PC-3 (cell line): ENCODE results near the gene STAC2. TPM values are rescaled to one million over a fixed set of nuclear protein-coding genes. Genes with fewer than 3 reads are reported as not detected.

Experiments used
- ATAC-seq: fragments of 200-7000 bp; cut with Tn5 transposase; 2 replicates; pipeline ENCODE4 v1.9.1; 2020; ENCODE audit warnings: mild to moderate bottlenecking, moderate library complexity
- BruUV-seq: library from RNA; stranded (reverse); fragments of 400-500 nt; replicated peaks from 2 replicates; lab custom pipeline; 2021; lab: Mats Ljungman, UMichigan
- CTCF ChIA-PET: fragments of 300-600 bp; sonication (Branson Sonifier 250); formaldehyde crosslinking; loops from one replicate; lab custom pipeline; 2022; ENCODE audit warnings: antibody characterized with exemption; lab: Charles Lee
- POLR2A ChIA-PET: fragments of 300-600 bp; sonication (Branson Sonifier 250); formaldehyde crosslinking; loops from one replicate; lab custom pipeline; 2022; ENCODE audit warnings: antibody characterized with exemption; ENCODE audit not compliant: unreplicated experiment; lab: Charles Lee
- DNase-seq: peaks from one replicate; pipeline ENCODE4 v3.0.0-alpha.2; 2015
- H2AFZ ChIP-seq: fragments of 300-600 bp; sonication (generic); 2 replicates; pipeline ENCODE4 v1.6.0; 2016; ENCODE audit warnings: antibody characterized with exemption, low read length
- H3F3A ChIP-seq: fragments of 300-600 bp; sonication (generic); one replicate; pipeline ENCODE4 v1.6.0; 2017; ENCODE audit warnings: antibody characterized with exemption, low read length, control low read depth, mild to moderate bottlenecking; ENCODE audit not compliant: unreplicated experiment
- H3K27ac ChIP-seq: fragments of 300-600 bp; sonication (generic); 2 replicates; pipeline ENCODE4 v1.5.1; 2016; ENCODE audit warnings: mild to moderate bottlenecking, low read length
- H3K27me3 ChIP-seq: fragments of 300-600 bp; sonication (generic); 2 replicates; pipeline ENCODE4 v1.6.1; 2016; ENCODE audit warnings: low read length, mixed read lengths
- H3K36me3 ChIP-seq: fragments of 300-600 bp; sonication (generic); 2 replicates; pipeline ENCODE4 v1.6.1; 2016; ENCODE audit warnings: low read depth, mixed run types, low read length, mixed read lengths
- H3K4me1 ChIP-seq: fragments of 300-600 bp; sonication (generic); 2 replicates; pipeline ENCODE4 v1.5.1; 2016; ENCODE audit warnings: low read length; ENCODE audit not compliant: insufficient read depth
- H3K4me2 ChIP-seq: fragments of 300-600 bp; sonication (generic); 2 replicates; pipeline ENCODE4 v1.6.0; 2016; ENCODE audit warnings: low read length
- H3K4me3 ChIP-seq: fragments of 300-600 bp; sonication (generic); 2 replicates; pipeline ENCODE4 v1.5.1; 2016; ENCODE audit warnings: mild to moderate bottlenecking, low read length, mixed read lengths
- H3K79me2 ChIP-seq: fragments of 300-600 bp; sonication (generic); 2 replicates; pipeline ENCODE4 v1.6.1; 2017; ENCODE audit warnings: low read length, mixed read lengths
- H3K9ac ChIP-seq: fragments of 300-600 bp; sonication (generic); 2 replicates; pipeline ENCODE4 v1.6.0; 2016; ENCODE audit warnings: mild to moderate bottlenecking, low read length
- H3K9me2 ChIP-seq: fragments of 300-600 bp; sonication (generic); replicated peaks from 2 replicates; pipeline ENCODE4 v1.6.1; 2016; ENCODE audit warnings: mixed run types, low read length, mixed read lengths
- H3K9me3 ChIP-seq: fragments of 300-600 bp; sonication (generic); 2 replicates; pipeline ENCODE4 v1.6.1; 2016; ENCODE audit warnings: low read length, mixed read lengths
- H4K20me1 ChIP-seq: fragments of 300-600 bp; sonication (generic); 2 replicates; pipeline ENCODE4 v1.6.1; 2016; ENCODE audit warnings: low read length, mixed read lengths
- EZH2 ChIP-seq: fragments of 300-600 bp; sonication (generic); IDR thresholded peaks from one replicate; pipeline ENCODE4 v1.6.1; 2017; ENCODE audit warnings: antibody characterized with exemption, mild to moderate bottlenecking, low read length; ENCODE audit not compliant: unreplicated experiment
- EZH2phosphoT487 ChIP-seq: fragments of 300-600 bp; sonication (generic); IDR thresholded peaks from 2 replicates; pipeline ENCODE4 v1.6.1; 2018; ENCODE audit warnings: mild to moderate bottlenecking, antibody characterized with exemption, low read length, borderline replicate concordance
- intact Hi-C: fragments of 100-400 bp; cut with micrococcal nuclease; formaldehyde crosslinking; loops from 2 replicates; pipeline ENCODE4 v1.9.0; 2023
- total RNA-seq: library from RNA; depleted of rRNA; stranded (reverse); fragments of >200 nt; gene quantifications from 2 replicates; pipeline ENCODE4 v1.2.3, GENCODE V29; 2014
- TF ChIP-seq, protein P1 (sequence below): fragments of 300-600 bp; sonication (generic); conservative IDR thresholded peaks from 2 replicates; pipeline ENCODE4 v1.5.1; 2017; ENCODE audit warnings: antibody characterized with exemption, low read depth, mild to moderate bottlenecking, low read length

The STAC2 gene
- total RNA-seq, 1 experiment from 2014 or later: not detected

DNA sequence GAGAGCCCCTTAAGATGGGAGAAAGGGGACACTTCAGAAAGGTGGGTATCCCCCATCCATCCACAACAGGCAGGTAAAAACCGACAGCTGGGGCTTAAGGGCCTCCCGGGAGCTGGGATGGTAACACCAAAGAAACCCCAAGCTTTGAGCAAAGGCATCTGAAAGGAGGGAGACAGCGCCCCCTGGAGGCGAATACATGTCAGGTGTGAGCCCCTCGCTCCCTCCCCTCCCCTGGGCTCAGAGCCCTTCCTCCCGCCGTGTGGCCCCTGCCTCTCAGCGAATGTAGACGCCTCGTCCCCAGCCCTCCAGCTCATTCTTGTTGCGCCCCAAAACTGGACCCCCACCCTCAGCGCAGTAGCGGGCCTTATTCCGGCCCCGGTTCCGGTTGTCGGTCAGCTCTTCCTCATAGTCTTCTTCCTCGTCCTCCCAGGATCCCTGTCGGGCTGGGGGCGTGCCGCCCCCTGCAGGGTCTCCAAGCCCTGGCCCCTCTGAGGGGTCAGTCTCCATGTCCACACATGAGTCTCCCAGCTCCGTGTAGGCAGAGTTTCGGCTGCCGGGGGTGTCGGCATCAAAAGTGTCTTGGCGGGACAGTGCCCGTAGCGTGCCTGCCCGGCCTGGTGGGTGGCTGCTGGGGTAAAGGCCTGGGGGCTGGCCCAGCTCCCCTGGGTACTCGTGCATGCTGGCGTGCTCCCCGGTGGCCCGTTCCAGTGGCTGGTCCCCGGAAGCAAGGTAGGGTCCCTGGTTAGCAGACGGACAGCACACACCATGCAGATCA is 50.6 kb downstream of the STAC2 start:
- BruUV-seq: no TSS peak
- H3F3A ChIP-seq: no peaks in the 10 kb centered on the region
- no peak overlapping the region for H3K27ac ChIP-seq
- H3K36me3 ChIP-seq: 0 out of 2 replicates have a peak, but pooled peaks cover 3% of the 10 kb centered on the region
- intact Hi-C loops: no loop called here
- ATAC-seq (0 out of 2 replicates have a peak, but pooled peaks have one; percentile 37), DNase-seq (peak; percentile 43)
- H3K79me2 ChIP-seq: no peaks in the 10 kb centered on the region
- POLR2A ChIA-PET: no interaction called here
- no peaks in the 10 kb centered on the region for H3K9me3 ChIP-seq
- no peak overlapping the region for H3K4me3 ChIP-seq
- CTCF ChIA-PET: interaction anchor here (0.5 to 1.3 kb wide), 4 partner anchors 11 to 252 kb away, joined by 3 to 15 read pairs (median 5); no protein-coding TSS in a partner anchor
- no peaks in the 10 kb centered on the region for H4K20me1 ChIP-seq
- peaks cover 11% of the 10 kb centered on the region; the same call in 1 of the 2 replicates for H3K4me1 ChIP-seq
- H3K9me2 ChIP-seq: no peaks in the 10 kb centered on the region
- no peak overlapping the region for H2AFZ ChIP-seq
- no peak overlapping the region for H3K4me2 ChIP-seq
- TF ChIP-seq EZH2: no peak
- TF ChIP-seq, protein P1, sequence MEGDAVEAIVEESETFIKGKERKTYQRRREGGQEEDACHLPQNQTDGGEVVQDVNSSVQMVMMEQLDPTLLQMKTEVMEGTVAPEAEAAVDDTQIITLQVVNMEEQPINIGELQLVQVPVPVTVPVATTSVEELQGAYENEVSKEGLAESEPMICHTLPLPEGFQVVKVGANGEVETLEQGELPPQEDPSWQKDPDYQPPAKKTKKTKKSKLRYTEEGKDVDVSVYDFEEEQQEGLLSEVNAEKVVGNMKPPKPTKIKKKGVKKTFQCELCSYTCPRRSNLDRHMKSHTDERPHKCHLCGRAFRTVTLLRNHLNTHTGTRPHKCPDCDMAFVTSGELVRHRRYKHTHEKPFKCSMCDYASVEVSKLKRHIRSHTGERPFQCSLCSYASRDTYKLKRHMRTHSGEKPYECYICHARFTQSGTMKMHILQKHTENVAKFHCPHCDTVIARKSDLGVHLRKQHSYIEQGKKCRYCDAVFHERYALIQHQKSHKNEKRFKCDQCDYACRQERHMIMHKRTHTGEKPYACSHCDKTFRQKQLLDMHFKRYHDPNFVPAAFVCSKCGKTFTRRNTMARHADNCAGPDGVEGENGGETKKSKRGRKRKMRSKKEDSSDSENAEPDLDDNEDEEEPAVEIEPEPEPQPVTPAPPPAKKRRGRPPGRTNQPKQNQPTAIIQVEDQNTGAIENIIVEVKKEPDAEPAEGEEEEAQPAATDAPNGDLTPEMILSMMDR: peak; percentile 76
- no peak overlapping the region for H3K9ac ChIP-seq
- no peaks in the 10 kb centered on the region for H3K27me3 ChIP-seq

DNA sequence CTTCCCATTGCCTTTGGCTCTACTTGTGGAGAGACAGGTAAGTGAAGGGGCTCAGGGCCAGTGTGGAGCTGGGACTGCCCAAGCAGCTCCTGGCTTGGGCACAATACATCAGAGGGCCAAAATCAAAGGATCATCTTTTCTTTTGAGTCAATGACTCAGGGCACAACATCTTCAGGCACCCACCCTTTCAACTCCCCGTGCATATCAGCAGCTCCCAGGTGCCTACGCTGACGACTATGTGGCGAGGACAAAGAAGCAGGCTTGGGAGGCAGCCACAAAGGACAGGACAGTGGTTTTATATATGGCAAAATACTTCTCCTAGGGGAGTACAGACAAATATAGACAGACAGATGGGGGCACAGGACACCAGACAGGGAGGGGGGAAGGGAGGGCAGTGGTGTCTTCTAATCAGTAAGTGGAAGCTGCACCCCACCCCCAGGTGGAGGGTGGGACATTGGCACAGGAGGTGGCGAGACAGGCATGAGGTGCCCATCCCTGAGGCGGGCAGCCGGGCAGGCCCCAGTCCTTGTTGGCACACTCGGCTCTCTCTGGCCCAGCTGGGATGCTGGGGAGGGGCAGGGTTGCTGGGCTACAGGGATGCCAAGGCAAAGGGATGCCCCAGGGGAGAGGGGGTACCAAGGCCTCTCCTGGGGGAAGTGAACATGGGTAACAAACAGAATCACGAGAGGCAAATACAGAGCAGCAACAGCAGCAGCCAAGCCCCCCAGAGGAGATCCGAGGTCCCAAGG is 52.0 kb downstream of the STAC2 start:
- Histone ChIP-seq H2AFZ (no peak overlapping the region), H3K36me3 (0 out of 2 replicates have a peak, but pooled peaks cover 3% of the 10 kb centered on the region), H3K9me2 (no peaks in the 10 kb centered on the region), H4K20me1 (no peaks in the 10 kb centered on the region), H3K79me2 (no peaks in the 10 kb centered on the region), H3K27ac (no peak overlapping the region), H3K27me3 (no peaks in the 10 kb centered on the region), H3K9me3 (no peaks in the 10 kb centered on the region), H3K9ac (no peak overlapping the region), H3F3A (no peaks in the 10 kb centered on the region), H3K4me3 (no peak overlapping the region), H3K4me2 (no peak overlapping the region), H3K4me1 (peaks cover 9% of the 10 kb centered on the region; the same call in 1 of the 2 replicates)
- ATAC-seq (no peak), DNase-seq (no peak)
- BruUV-seq: no TSS peak
- POLR2A ChIA-PET: no interaction called here
- intact Hi-C loops: no loop called here
- CTCF ChIA-PET: interaction anchor here (0.6 kb wide), 1 partner anchor 19 kb away, joined by 5 read pairs; no protein-coding TSS in a partner anchor
- TF ChIP-seq, protein P1: no peak
- TF ChIP-seq EZH2 (no peak), EZH2phosphoT487 (no peak)
